Medulla oblongata (tissue), 1 donor: ENCODE data around the gene LYPD8.
"Not testable (repeated sequence)": the region's sequence is repeated elsewhere in the genome, so short reads cannot be mapped to it uniquely, and the experiment has no call there.

Experiments used
- DNase-seq: peaks from one replicate; pipeline ENCODE4 v3.0.0-alpha.2; 2015; ENCODE audit errors: extremely low spot score

LYPD8 gene

GRCh38 chr1:248755517-248755916 lies at the start of gene LYPD8:
Gene LYPD8, minus strand, starts transcription at chr1:248755759. Its CDS starts 4,678 bp downstream, at chr1:248751081.
- no peak for DNase-seq

GRCh38 chr1:248804771-248805681 lies 49.5 kb upstream of the LYPD8 start:
- DNase-seq, result peak; percentile 64

- DNase-seq, result not testable (repeated sequence)
Measured at GRCh38 chr1:248803501-248803900, 47.9 kb upstream of the LYPD8 start.

- DNase-seq, result no peak
Measured at GRCh38 chr1:248802454-248802853, 46.9 kb upstream of the LYPD8 start.

- no peak for DNase-seq
Measured at GRCh38 chr1:248800459-248800858, 44.9 kb upstream of the LYPD8 start.

GRCh38 chr1:248798791-248799190 lies 43.2 kb upstream of the LYPD8 start:
- DNase-seq, result no peak

- not testable (repeated sequence) for DNase-seq
Measured at GRCh38 chr1:248794663-248795062, 39.1 kb upstream of the LYPD8 start.

GRCh38 chr1:248793592-248793991 lies 38.0 kb upstream of the LYPD8 start:
- DNase-seq, result no peak

GRCh38 chr1:248792342-248792741 lies 36.8 kb upstream of the LYPD8 start:
- no peak for DNase-seq

- no peak for DNase-seq
Measured at GRCh38 chr1:248791010-248791409, 35.5 kb upstream of the LYPD8 start.

- DNase-seq, result no peak
Measured at GRCh38 chr1:248790456-248790855, 34.9 kb upstream of the LYPD8 start.

- not testable (repeated sequence) for DNase-seq
Measured at GRCh38 chr1:248789337-248789736, 33.8 kb upstream of the LYPD8 start.

- DNase-seq, result no peak
Measured at GRCh38 chr1:248788327-248788726, 32.8 kb upstream of the LYPD8 start.

- no peak for DNase-seq
Measured at GRCh38 chr1:248787430-248787829, 31.9 kb upstream of the LYPD8 start.

GRCh38 chr1:248786156-248786555 lies 30.6 kb upstream of the LYPD8 start:
- DNase-seq, result no peak

GRCh38 chr1:248783367-248783766 lies 27.8 kb upstream of the LYPD8 start:
- DNase-seq, result no peak

- no peak for DNase-seq
Measured at GRCh38 chr1:248782416-248783141, 27.0 kb upstream of the LYPD8 start.

- no peak for DNase-seq
Measured at GRCh38 chr1:248779350-248779749, 23.8 kb upstream of the LYPD8 start.

GRCh38 chr1:248778906-248779305 lies 23.3 kb upstream of the LYPD8 start:
- no peak for DNase-seq

GRCh38 chr1:248776991-248777390 lies 21.4 kb upstream of the LYPD8 start:
- no peak for DNase-seq

- no peak for DNase-seq
Measured at GRCh38 chr1:248775441-248775840, 19.9 kb upstream of the LYPD8 start.

GRCh38 chr1:248759644-248760043 lies 4.1 kb upstream of the LYPD8 start:
- no peak for DNase-seq

- no peak for DNase-seq
Measured at GRCh38 chr1:248758352-248758751, 2.8 kb upstream of the LYPD8 start.
